Panc1 (cell line): ENCODE data around the gene TMEM63C. TPM values are rescaled to one million over a fixed set of nuclear protein-coding genes. Genes with fewer than 3 reads are reported as not detected.

ENCODE experiments used
- ATAC-seq: fragments of 200-7000 bp; cut with Tn5 transposase; 2 replicates; pipeline ENCODE4 v1.9.1; 2020; ENCODE audit warnings: mild to moderate bottlenecking, moderate library complexity
- BruUV-seq: library from RNA; stranded (reverse); fragments of 400-500 nt; replicated peaks from 2 replicates; lab custom pipeline; 2021; lab: Mats Ljungman, UMichigan
- CTCF ChIA-PET: fragments of 300-600 bp; sonication (Branson Sonifier 250); formaldehyde crosslinking; loops from one replicate; lab custom pipeline; 2022; ENCODE audit warnings: antibody characterized with exemption; lab: Charles Lee
- POLR2A ChIA-PET: fragments of 300-600 bp; sonication (Branson Sonifier 250); formaldehyde crosslinking; loops from one replicate; lab custom pipeline; 2022; ENCODE audit warnings: antibody characterized with exemption; lab: Charles Lee
- DNase-seq: peaks from one replicate; pipeline ENCODE4 v3.0.0-alpha.2; 2010; ENCODE audit warnings: low read depth, low spot score
- H3K27ac ChIP-seq: 2 replicates; pipeline ENCODE4 v1.5.1; 2011; ENCODE audit warnings: mild to moderate bottlenecking, low read length, inconsistent platforms
- H3K27me3 ChIP-seq: fragments of 200-500 bp; sonication (Bioruptor generic); 2 replicates; pipeline ENCODE4 v1.6.0; 2014; ENCODE audit warnings: low read length, inconsistent platforms; ENCODE audit not compliant: control insufficient read depth, insufficient read depth
- H3K36me3 ChIP-seq: fragments of 200-500 bp; sonication (Bioruptor generic); 2 replicates; pipeline ENCODE4 v1.5.1; 2014; ENCODE audit warnings: inconsistent platforms, mild to moderate bottlenecking, low read length, moderate library complexity; ENCODE audit not compliant: control insufficient read depth, insufficient read depth
- H3K4me1 ChIP-seq: 2 replicates; pipeline ENCODE4 v1.5.1; 2011; ENCODE audit warnings: inconsistent platforms, mild to moderate bottlenecking, low read length, moderate library complexity; ENCODE audit not compliant: control insufficient read depth, insufficient read depth
- H3K4me3 ChIP-seq, 2 experiments: 2 replicates each; pipeline ENCODE4 v1.5.1; 2011 to 2012; ENCODE audit warnings: low read depth in 2 of 2, low read length in 2 of 2, mild to moderate bottlenecking in 2 of 2, inconsistent platforms in 1 of 2, moderate library complexity in 1 of 2
- H3K9me3 ChIP-seq: fragments of 200-500 bp; sonication (Bioruptor generic); 2 replicates; pipeline ENCODE4 v1.5.1; 2014; ENCODE audit warnings: low read depth, mild to moderate bottlenecking, inconsistent platforms, low read length, moderate library complexity; ENCODE audit not compliant: control insufficient read depth, insufficient read depth
- POLR2AphosphoS5 ChIP-seq: IDR thresholded peaks from 2 replicates; pipeline ENCODE4 v1.6.1; 2012; ENCODE audit warnings: mild to moderate bottlenecking, low read depth, low read length, moderate library complexity
- REST ChIP-seq, 2 experiments: IDR thresholded peaks; 2 replicates each; pipeline ENCODE4 v1.6.1; 2011 to 2012; ENCODE audit warnings: low read depth in 2 of 2, control low read depth in 1 of 2, low read length in 1 of 2, mild to moderate bottlenecking in 1 of 2, moderate library complexity in 1 of 2; ENCODE audit not compliant: insufficient read depth in 1 of 2
- SIN3A ChIP-seq: IDR thresholded peaks from 2 replicates; pipeline ENCODE4 v1.6.1; 2012; ENCODE audit warnings: low read depth, mild to moderate bottlenecking, low read length, moderate library complexity, borderline replicate concordance; ENCODE audit not compliant: insufficient read depth
- TCF7L2 ChIP-seq: IDR thresholded peaks from 2 replicates; pipeline ENCODE4 v1.6.1; 2011; ENCODE audit warnings: mild to moderate bottlenecking, low read depth, low read length, inconsistent platforms
- in situ Hi-C: cut with HindIII; loops from 2 replicates; pipeline ENCODE4 v1.10.0; 2016; ENCODE audit warnings: low sequenced_read_pairs, low pct_unique_long_range_greater_than_20kb
- intact Hi-C: fragments of 100-400 bp; cut with micrococcal nuclease; formaldehyde crosslinking; loops from one replicate; pipeline ENCODE4 v1.10.0; 2022; ENCODE audit not compliant: unreplicated experiment
- total RNA-seq: library from RNA; stranded (reverse); gene quantifications from one replicate; pipeline ENCODE4 v1.2.1, GENCODE V29; 2021; ENCODE audit not compliant: unreplicated experiment
- TF ChIP-seq, protein P1 (sequence below): fragments of 450-650 bp; IDR thresholded peaks from 2 replicates; pipeline ENCODE4 v1.5.1; 2017; ENCODE audit warnings: mild to moderate bottlenecking

Gene TMEM63C
- total RNA-seq, 1 experiment from 2014 or later, result 2.4 TPM

DNA sequence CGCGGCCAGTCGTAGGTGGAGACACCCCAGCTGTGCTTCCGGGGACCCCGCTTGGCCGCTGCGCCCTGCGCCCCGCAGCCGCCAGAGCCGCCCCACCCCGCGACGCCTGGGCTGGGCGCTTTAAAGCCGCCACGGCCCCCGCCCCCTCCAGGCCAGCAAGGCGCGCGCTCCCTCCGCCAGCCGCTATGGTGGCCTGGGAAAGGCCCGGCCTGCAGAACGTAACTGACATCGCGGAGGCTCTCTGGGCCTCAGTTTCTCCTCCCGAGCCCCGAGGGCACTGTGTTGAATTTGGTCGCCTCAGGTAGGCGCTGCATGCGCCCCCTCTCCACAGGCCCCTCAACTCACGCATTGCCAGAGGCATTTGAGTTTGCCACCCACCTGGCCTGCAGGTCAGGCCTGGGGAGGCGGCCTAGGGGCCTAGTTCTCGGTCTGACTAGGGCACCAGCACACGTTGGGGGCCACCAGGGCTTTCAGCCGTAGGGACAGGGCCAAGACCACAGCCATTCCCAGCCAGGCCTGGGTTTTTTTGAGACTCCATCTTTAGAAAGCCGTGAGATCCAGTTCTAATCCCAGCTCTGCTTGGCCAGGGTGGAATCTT is 89.6 kb downstream of the TMEM63C start, which contains the start of gene NGB:
Gene NGB (minus strand): TSS at position 94 of the 598 bp plus-strand sequence. CDS start 269 bp downstream, outside the sequence.
- no peak for TF ChIP-seq POLR2AphosphoS5
- TF ChIP-seq, protein P1, sequence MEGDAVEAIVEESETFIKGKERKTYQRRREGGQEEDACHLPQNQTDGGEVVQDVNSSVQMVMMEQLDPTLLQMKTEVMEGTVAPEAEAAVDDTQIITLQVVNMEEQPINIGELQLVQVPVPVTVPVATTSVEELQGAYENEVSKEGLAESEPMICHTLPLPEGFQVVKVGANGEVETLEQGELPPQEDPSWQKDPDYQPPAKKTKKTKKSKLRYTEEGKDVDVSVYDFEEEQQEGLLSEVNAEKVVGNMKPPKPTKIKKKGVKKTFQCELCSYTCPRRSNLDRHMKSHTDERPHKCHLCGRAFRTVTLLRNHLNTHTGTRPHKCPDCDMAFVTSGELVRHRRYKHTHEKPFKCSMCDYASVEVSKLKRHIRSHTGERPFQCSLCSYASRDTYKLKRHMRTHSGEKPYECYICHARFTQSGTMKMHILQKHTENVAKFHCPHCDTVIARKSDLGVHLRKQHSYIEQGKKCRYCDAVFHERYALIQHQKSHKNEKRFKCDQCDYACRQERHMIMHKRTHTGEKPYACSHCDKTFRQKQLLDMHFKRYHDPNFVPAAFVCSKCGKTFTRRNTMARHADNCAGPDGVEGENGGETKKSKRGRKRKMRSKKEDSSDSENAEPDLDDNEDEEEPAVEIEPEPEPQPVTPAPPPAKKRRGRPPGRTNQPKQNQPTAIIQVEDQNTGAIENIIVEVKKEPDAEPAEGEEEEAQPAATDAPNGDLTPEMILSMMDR, result no peak
- no peak for TF ChIP-seq REST (IDR thresholded peaks at IDR 0.05; ENCODE audit: insufficient read depth in 1 of 2, low read depth in 2 of 2, low read length in 1 of 2)
- no peak for TF ChIP-seq SIN3A
- TF ChIP-seq TCF7L2, result no peak
- H3K9me3 ChIP-seq, result no peaks in the 10 kb centered on the region
- no peak within 1 kb of the TSS for H3K4me3 ChIP-seq
- DNase-seq (no peak), ATAC-seq (no peak)
- H3K4me1 ChIP-seq, result peaks cover 4% of the 10 kb centered on the region
- no TSS peak for BruUV-seq
- POLR2A ChIA-PET, result no interaction called here
- H3K27me3 ChIP-seq, result no peaks in the 10 kb centered on the region
- H3K36me3 ChIP-seq, result no peaks in the 10 kb centered on the region
- no peak within 1 kb of the TSS for H3K27ac ChIP-seq
- CTCF ChIA-PET, result interaction anchor here (0.7 kb wide), 1 partner anchor 30 kb away, joined by 7 read pairs; no protein-coding TSS in a partner anchor
- intact Hi-C loops, result no loop called here
- in situ Hi-C loops, result no loop called here

DNA sequence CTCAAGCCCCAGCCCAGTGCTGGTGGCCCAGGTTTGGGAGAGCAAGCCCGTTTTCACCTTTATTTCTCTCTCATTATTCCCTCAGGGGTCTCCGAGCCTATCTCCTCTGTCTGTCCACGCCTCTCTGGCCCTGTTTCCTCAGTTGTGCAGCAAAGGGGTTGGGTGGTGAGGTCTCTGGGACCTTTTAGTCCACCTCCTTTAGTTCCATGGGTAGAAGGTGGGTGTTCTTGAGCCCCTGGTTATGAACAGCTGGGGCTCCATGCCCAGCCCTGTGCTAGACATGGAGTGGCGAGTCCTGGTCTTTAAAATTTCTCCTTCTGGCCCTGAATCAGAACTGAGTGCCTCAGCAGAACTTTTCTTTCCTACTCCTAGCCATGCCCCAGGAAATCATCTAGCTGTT is 90.7 kb downstream of the TMEM63C start:
- H3K27ac ChIP-seq, result no peak overlapping the region
- ChIA-PET POLR2A (no interaction called here), CTCF (interaction anchor here (0.6 kb wide), 1 partner anchor 49 kb away, joined by 7 read pairs; the partner anchor contains the start of genes GSTZ1 and POMT2)
- H3K4me1 ChIP-seq, result peaks cover 4% of the 10 kb centered on the region
- intact Hi-C loops (no loop called here), in situ Hi-C loops (no loop called here)
- H3K27me3 ChIP-seq, result no peaks in the 10 kb centered on the region
- no peaks in the 10 kb centered on the region for H3K9me3 ChIP-seq
- TF ChIP-seq, protein P1, result no peak
- TF ChIP-seq TCF7L2 (no peak), SIN3A (no peak), POLR2AphosphoS5 (no peak), REST (IDR thresholded peaks at IDR 0.05; ENCODE audit: insufficient read depth in 1 of 2, low read depth in 2 of 2, low read length in 1 of 2) (no peak)
- DNase-seq (no peak), ATAC-seq (no peak)
- no TSS peak for BruUV-seq
- no peak overlapping the region for H3K4me3 ChIP-seq
- no peaks in the 10 kb centered on the region for H3K36me3 ChIP-seq
